GM23248 (cell line): ENCODE results near the gene SF3B5. TPM values are rescaled to one million over a fixed set of nuclear protein-coding genes. Genes with fewer than 3 reads are reported as not detected.
A peak's percentile ranks its signal among the peaks of the same experiment; 100 is the strongest.

ENCODE experiments used
- DNase-seq: peaks from one replicate; pipeline ENCODE4 v3.0.0-alpha.2; 2015
- H2AFZ ChIP-seq: fragments of 200-600 bp; sonication (generic); 2 replicates; pipeline ENCODE4 v1.6.1; 2016; ENCODE audit warnings: antibody characterized with exemption
- H3F3A ChIP-seq: fragments of 200-600 bp; sonication (generic); 2 replicates; pipeline ENCODE4 v1.6.1; 2016; ENCODE audit warnings: mild to moderate bottlenecking, antibody characterized with exemption, mixed run types; ENCODE audit not compliant: insufficient read depth
- H3K27ac ChIP-seq: fragments of 200-600 bp; sonication (generic); 2 replicates; pipeline ENCODE4 v1.5.1; 2016; ENCODE audit warnings: mild to moderate bottlenecking
- H3K27me3 ChIP-seq: fragments of 200-600 bp; sonication (generic); replicated peaks from 2 replicates; pipeline ENCODE4 v1.6.1; 2016; ENCODE audit warnings: mild to moderate bottlenecking; ENCODE audit not compliant: insufficient read depth
- H3K36me3 ChIP-seq: fragments of 200-600 bp; sonication (generic); 2 replicates; pipeline ENCODE4 v1.6.1; 2016; ENCODE audit warnings: low read depth, mild to moderate bottlenecking
- H3K4me1 ChIP-seq: fragments of 200-600 bp; sonication (generic); 2 replicates; pipeline ENCODE4 v1.6.1; 2016; ENCODE audit warnings: mild to moderate bottlenecking; ENCODE audit not compliant: insufficient read depth
- H3K4me2 ChIP-seq: fragments of 200-600 bp; sonication (generic); one replicate; pipeline ENCODE4 v1.6.1; 2016; ENCODE audit warnings: mild to moderate bottlenecking; ENCODE audit not compliant: unreplicated experiment
- H3K4me3 ChIP-seq: fragments of 200-600 bp; sonication (generic); 2 replicates; pipeline ENCODE4 v1.5.1; 2016; ENCODE audit warnings: mild to moderate bottlenecking
- H3K79me2 ChIP-seq: fragments of 200-600 bp; sonication (generic); 2 replicates; pipeline ENCODE4 v1.6.1; 2016; ENCODE audit warnings: mild to moderate bottlenecking; ENCODE audit not compliant: insufficient read depth
- H3K9ac ChIP-seq: fragments of 200-600 bp; sonication (generic); 2 replicates; pipeline ENCODE4 v1.6.1; 2016; ENCODE audit warnings: mild to moderate bottlenecking
- H3K9me2 ChIP-seq: fragments of 200-600 bp; sonication (generic); 2 replicates; pipeline ENCODE4 v1.6.1; 2016; ENCODE audit warnings: mixed run types, mild to moderate bottlenecking, moderate library complexity; ENCODE audit not compliant: insufficient read depth
- H3K9me3 ChIP-seq: fragments of 200-600 bp; sonication (generic); one replicate; pipeline ENCODE4 v1.6.1; 2017; ENCODE audit warnings: low read depth
- H4K20me1 ChIP-seq: fragments of 200-600 bp; sonication (generic); 2 replicates; pipeline ENCODE4 v1.6.0; 2016; ENCODE audit not compliant: insufficient read depth
- EZH2 ChIP-seq: fragments of 200-600 bp; sonication (generic); IDR thresholded peaks from 2 replicates; pipeline ENCODE4 v1.6.1; 2018; ENCODE audit warnings: antibody characterized with exemption, mild to moderate bottlenecking; ENCODE audit not compliant: insufficient read depth, poor library complexity, severe bottlenecking
- EZH2phosphoT487 ChIP-seq: fragments of 200-600 bp; sonication (generic); IDR thresholded peaks from 2 replicates; pipeline ENCODE4 v1.6.1; 2018; ENCODE audit warnings: antibody characterized with exemption, moderate library complexity, mild to moderate bottlenecking, low read depth; ENCODE audit not compliant: insufficient read depth
- WGBS, 2 experiments: methylation state at CpG; one replicate each; pipeline ENCODE4 v1.1.6; 2015 to 2017; ENCODE audit warnings: low lambda C conversion rate in 2 of 2, low coverage in 1 of 2; ENCODE audit errors: missing lambda C conversion rate in 2 of 2; 5-methylcytosine and 5-hydroxymethylcytosine counted together
- in situ Hi-C: fragments of 300-500 bp; cut with MboI; formaldehyde crosslinking; loops from 2 replicates; pipeline ENCODE4 v1.15.0; 2020
- polyA plus RNA-seq: library from polyadenylated mRNA; unstranded; fragments of >200 nt; fragmentation: Nextera tagmentation; extraction: Ambion mirVana; gene quantifications from 2 replicates; pipeline ENCODE4 v1.2.1, GENCODE V29; 2016
- total RNA-seq: library from RNA; depleted of rRNA; stranded (reverse); fragments of >200 nt; shearing (Covaris generic); gene quantifications from 2 replicates; pipeline ENCODE4 v1.2.3, GENCODE V29; 2014

Gene SF3B5
- total and polyA plus RNA-seq, 2 experiments from 2014 or later, result 137 to 197 TPM

- H3K27me3 ChIP-seq, result no peaks in the 10 kb centered on the region
- H3K4me3 ChIP-seq, result peak overlapping the region; percentile 95; the same call in 1 of the 2 replicates
- H3K9me2 ChIP-seq, result no peaks in the 10 kb centered on the region
- peak overlapping the region; percentile 91 for H3K4me2 ChIP-seq
- peaks cover 6% of the 10 kb centered on the region; the same call in 1 of the 2 replicates for H3F3A ChIP-seq
- TF ChIP-seq EZH2 (no peak), EZH2phosphoT487 (no peak)
- no peak overlapping the region for H2AFZ ChIP-seq
- no peaks in the 10 kb centered on the region for H3K9me3 ChIP-seq
- peaks cover 38% of the 10 kb centered on the region for H3K79me2 ChIP-seq
- H4K20me1 ChIP-seq, result no peaks in the 10 kb centered on the region
- peaks cover 21% of the 10 kb centered on the region for H3K4me1 ChIP-seq
- H3K36me3 ChIP-seq, result no peaks in the 10 kb centered on the region
- H3K27ac ChIP-seq, result no peak overlapping the region
- no peak for DNase-seq
- in situ Hi-C loops, result no loop called here
- no peak overlapping the region for H3K9ac ChIP-seq
- WGBS, 2 experiments, result 84 to 85% methylated on average over 7 of the region's 7 CpGs
Measured at GRCh38 chr6:144093658-144094057, 1.7 kb downstream of the SF3B5 start.

GRCh38 chr6:144093236-144093635, 2.1 kb downstream of the SF3B5 start:
- Histone ChIP-seq H3K27me3 (no peaks in the 10 kb centered on the region), H3K9me2 (no peaks in the 10 kb centered on the region), H3K27ac (no peak overlapping the region), H3F3A (peaks cover 6% of the 10 kb centered on the region; the same call in 1 of the 2 replicates), H3K36me3 (no peaks in the 10 kb centered on the region), H2AFZ (no peak overlapping the region), H3K79me2 (peaks cover 38% of the 10 kb centered on the region), H4K20me1 (no peaks in the 10 kb centered on the region), H3K9ac (no peak overlapping the region), H3K4me1 (peaks cover 21% of the 10 kb centered on the region), H3K4me3 (peak overlapping the region; percentile 95; the same call in 1 of the 2 replicates), H3K4me2 (peak overlapping the region; percentile 91), H3K9me3 (no peaks in the 10 kb centered on the region)
- TF ChIP-seq EZH2phosphoT487 (no peak), EZH2 (no peak)
- no peak for DNase-seq
- in situ Hi-C loops, result no loop called here
- 69 to 78% methylated on average over 2 of the region's 2 CpGs for WGBS, 2 experiments

GRCh38 chr6:144090384-144090783, 5.0 kb downstream of the SF3B5 start:
- no peaks in the 10 kb centered on the region for H3K27me3 ChIP-seq
- in situ Hi-C loops, result no loop called here
- no peaks in the 10 kb centered on the region for H3K9me3 ChIP-seq
- no peaks in the 10 kb centered on the region for H3K9me2 ChIP-seq
- no peaks in the 10 kb centered on the region for H4K20me1 ChIP-seq
- H2AFZ ChIP-seq, result no peak overlapping the region; the same call in 1 of the 2 replicates
- no peak overlapping the region for H3K27ac ChIP-seq
- no peak overlapping the region for H3K4me2 ChIP-seq
- H3K4me1 ChIP-seq, result peaks cover 18% of the 10 kb centered on the region
- no peak overlapping the region for H3K9ac ChIP-seq
- no peaks in the 10 kb centered on the region for H3F3A ChIP-seq
- TF ChIP-seq EZH2 (no peak), EZH2phosphoT487 (no peak)
- no peak overlapping the region for H3K4me3 ChIP-seq
- 50% methylated on average over 4 of the region's 4 CpGs for WGBS, 2 experiments
- 0 out of 2 replicates have a peak, but pooled peaks cover 1% of the 10 kb centered on the region for H3K36me3 ChIP-seq
- peaks cover 38% of the 10 kb centered on the region for H3K79me2 ChIP-seq
- peak; percentile 14 for DNase-seq

GRCh38 chr6:144087789-144088426, 7.5 kb downstream of the SF3B5 start:
- TF ChIP-seq EZH2phosphoT487, result no peak
- no peak for TF ChIP-seq EZH2
- in situ Hi-C loops, result no loop called here
- no peaks in the 10 kb centered on the region for H3K9me3 ChIP-seq
- H2AFZ ChIP-seq, result no peak overlapping the region; the same call in 1 of the 2 replicates
- peaks cover 13% of the 10 kb centered on the region for H3K79me2 ChIP-seq
- WGBS, 2 experiments, result 70 to 72% methylated on average over 13 of the region's 13 CpGs
- peaks cover 2% of the 10 kb centered on the region; the same call in 1 of the 2 replicates for H3K4me1 ChIP-seq
- H3K4me2 ChIP-seq, result no peak overlapping the region
- H3K9ac ChIP-seq, result no peak overlapping the region
- no peaks in the 10 kb centered on the region for H4K20me1 ChIP-seq
- no peak overlapping the region for H3K4me3 ChIP-seq
- H3K27ac ChIP-seq, result no peak overlapping the region
- DNase-seq, result no peak
- H3K36me3 ChIP-seq, result 0 out of 2 replicates have a peak, but pooled peaks cover 3% of the 10 kb centered on the region
- H3F3A ChIP-seq, result no peaks in the 10 kb centered on the region
- no peaks in the 10 kb centered on the region for H3K27me3 ChIP-seq
- no peaks in the 10 kb centered on the region for H3K9me2 ChIP-seq
